Measurements from ENCODE around the gene NT5DC4.

The NT5DC4 gene

GRCh38 chr2:112725545-112726457 is 5.0 kb downstream of the NT5DC4 start:
- ATAC-seq, result peak; percentile 85
- Mint-ChIP-seq H3K36me3 (no peaks in the 10 kb centered on the region), H3K27ac (peak overlapping the region; percentile 87), H3K4me3 (peak overlapping the region; percentile 81), H3K9me3 (no peaks in the 10 kb centered on the region), H3K4me1 (peaks cover 44% of the 10 kb centered on the region), H3K27me3 (no peaks in the 10 kb centered on the region)

DNA sequence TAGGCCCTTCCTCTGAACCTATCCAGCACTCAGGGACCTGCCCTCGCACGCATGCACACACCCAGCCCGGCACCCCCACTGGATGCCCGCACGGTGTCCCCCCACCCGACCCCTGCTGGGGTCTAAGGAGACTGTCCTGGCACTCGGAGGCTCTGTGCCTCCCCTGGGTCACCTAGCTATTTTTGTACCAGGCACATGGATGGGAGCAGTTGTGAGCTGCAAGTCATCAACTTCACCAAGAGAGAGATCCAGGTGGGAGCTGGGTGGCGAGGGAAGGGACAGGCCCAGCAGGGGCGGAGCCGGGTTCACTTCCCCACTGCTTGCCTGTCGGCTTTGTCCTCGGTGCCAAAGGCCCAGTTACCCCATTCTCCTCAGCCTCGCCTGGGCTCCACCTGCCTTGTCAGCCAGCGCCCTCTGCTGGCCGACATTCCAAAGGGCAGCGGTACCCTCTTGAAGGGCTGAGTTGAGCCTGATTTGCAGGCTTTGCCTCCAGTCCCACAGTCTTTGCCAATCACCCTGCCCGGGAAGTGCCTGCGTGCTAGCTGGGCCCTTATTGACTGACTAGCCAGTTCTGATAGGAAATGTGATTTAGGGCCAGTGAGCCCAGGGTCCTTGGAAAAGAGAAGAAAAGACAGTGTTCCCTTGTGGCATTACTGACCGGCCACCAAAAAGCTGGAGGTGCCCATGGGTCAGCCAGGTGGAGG is 5.8 kb downstream of the NT5DC4 start:
- Mint-ChIP-seq H3K27ac (peak overlapping the region; percentile 87), H3K4me3 (peak overlapping the region; percentile 81)

GRCh38 chr2:112727276-112728028 is 6.6 kb downstream of the NT5DC4 start:
- H3K27ac Mint-ChIP-seq, result peak overlapping the region; percentile 87
- no peaks in the 10 kb centered on the region for H3K36me3 Mint-ChIP-seq
- H3K4me1 Mint-ChIP-seq, result peaks cover 43% of the 10 kb centered on the region
- peak overlapping the region; percentile 81 for H3K4me3 Mint-ChIP-seq
- no peaks in the 10 kb centered on the region for H3K9me3 Mint-ChIP-seq
- no peaks in the 10 kb centered on the region for H3K27me3 Mint-ChIP-seq
- ATAC-seq, result no peak

More for the DNA sequence above, 5.8 kb downstream of the NT5DC4 start:
- Mint-ChIP-seq H3K9me3 (no peaks in the 10 kb centered on the region), H3K27me3 (no peaks in the 10 kb centered on the region), H3K36me3 (no peaks in the 10 kb centered on the region), H3K4me1 (peaks cover 43% of the 10 kb centered on the region)
- ATAC-seq, result peak; percentile 92

GRCh38 chr2:112728029-112728362 is 7.2 kb downstream of the NT5DC4 start:
- peaks cover 43% of the 10 kb centered on the region for H3K4me1 Mint-ChIP-seq
- no peaks in the 10 kb centered on the region for H3K27me3 Mint-ChIP-seq
- no peak for ATAC-seq
- H3K36me3 Mint-ChIP-seq, result no peaks in the 10 kb centered on the region
- H3K27ac Mint-ChIP-seq, result peak overlapping the region; percentile 42
- no peak overlapping the region for H3K4me3 Mint-ChIP-seq
- H3K9me3 Mint-ChIP-seq, result no peaks in the 10 kb centered on the region

GRCh38 chr2:112728378-112729175 is 7.8 kb downstream of the NT5DC4 start:
- Mint-ChIP-seq H3K27ac (peak overlapping the region; percentile 42), H3K9me3 (no peaks in the 10 kb centered on the region), H3K27me3 (no peaks in the 10 kb centered on the region), H3K4me3 (no peak overlapping the region), H3K4me1 (peaks cover 43% of the 10 kb centered on the region), H3K36me3 (no peaks in the 10 kb centered on the region)
- no peak for ATAC-seq

DNA sequence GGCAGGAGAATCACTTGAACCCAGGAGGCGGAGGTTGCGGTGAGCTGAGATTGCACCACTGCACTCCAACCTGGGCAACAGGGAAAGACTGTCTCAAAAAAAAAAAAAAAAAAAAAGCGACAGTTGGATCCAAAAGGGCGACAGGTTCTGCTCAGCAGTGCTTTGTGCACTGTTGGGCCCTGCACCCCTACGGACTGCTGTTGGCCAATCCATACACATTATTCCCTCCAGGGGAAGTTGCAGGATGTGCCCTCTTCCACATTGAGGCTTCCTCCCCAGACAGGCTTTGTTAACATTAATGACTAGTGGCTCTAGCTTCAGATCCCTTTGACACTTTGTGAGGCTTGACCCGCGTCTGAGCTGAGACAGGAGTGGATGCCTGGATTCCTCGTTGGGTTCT is 9.4 kb downstream of the NT5DC4 start:
- peaks cover 31% of the 10 kb centered on the region for H3K4me1 Mint-ChIP-seq
- ATAC-seq, result no peak

GRCh38 chr2:112730791-112731190 is 10.0 kb downstream of the NT5DC4 start:
- Mint-ChIP-seq H3K27ac (no peak overlapping the region), H3K4me3 (no peak overlapping the region), H3K36me3 (peaks cover 5% of the 10 kb centered on the region), H3K9me3 (no peaks in the 10 kb centered on the region), H3K27me3 (no peaks in the 10 kb centered on the region), H3K4me1 (peaks cover 26% of the 10 kb centered on the region)
- ATAC-seq, result no peak

More for the DNA sequence above, 9.4 kb downstream of the NT5DC4 start:
- no peaks in the 10 kb centered on the region for H3K27me3 Mint-ChIP-seq
- H3K27ac Mint-ChIP-seq, result no peak overlapping the region
- H3K36me3 Mint-ChIP-seq, result no peaks in the 10 kb centered on the region
- no peaks in the 10 kb centered on the region for H3K9me3 Mint-ChIP-seq
- no peak overlapping the region for H3K4me3 Mint-ChIP-seq

- peaks cover 19% of the 10 kb centered on the region for H3K4me1 Mint-ChIP-seq
- no peaks in the 10 kb centered on the region for H3K27me3 Mint-ChIP-seq
- no peak overlapping the region for H3K27ac Mint-ChIP-seq
- H3K36me3 Mint-ChIP-seq, result peaks cover 7% of the 10 kb centered on the region
- no peak overlapping the region for H3K4me3 Mint-ChIP-seq
- H3K9me3 Mint-ChIP-seq, result no peaks in the 10 kb centered on the region
- no peak for ATAC-seq
These were observed 10.7 kb downstream of the NT5DC4 start for GRCh38 chr2:112731479-112731878.

GRCh38 chr2:112733456-112733855 is 12.6 kb downstream of the NT5DC4 start:
- no peaks in the 10 kb centered on the region for H3K27me3 Mint-ChIP-seq
- no peak overlapping the region for H3K4me3 Mint-ChIP-seq
- no peak overlapping the region for H3K27ac Mint-ChIP-seq
- no peaks in the 10 kb centered on the region for H3K9me3 Mint-ChIP-seq
- H3K4me1 Mint-ChIP-seq, result peaks cover 4% of the 10 kb centered on the region
- no peak for ATAC-seq
- peaks cover 10% of the 10 kb centered on the region for H3K36me3 Mint-ChIP-seq

DNA sequence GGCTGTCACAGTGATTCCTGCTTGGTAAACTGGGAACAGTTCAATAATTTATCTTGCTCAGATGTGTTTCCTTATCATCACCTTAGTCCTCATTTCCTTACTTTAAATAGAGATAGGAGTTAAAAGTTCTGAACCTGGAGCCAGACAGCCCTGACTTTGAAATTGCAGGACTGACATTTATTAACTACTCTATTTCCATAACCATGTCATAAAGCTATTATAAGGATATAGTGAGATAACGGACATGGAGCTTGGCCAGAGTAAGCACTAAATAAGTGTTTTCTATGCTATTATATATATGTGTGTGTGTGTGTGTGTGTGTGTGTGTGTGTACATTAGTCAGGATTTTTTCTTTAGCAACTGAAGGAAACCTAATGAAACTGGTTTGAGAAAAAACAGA is 13.1 kb downstream of the NT5DC4 start:
- H3K4me3 Mint-ChIP-seq, result no peak overlapping the region
- H3K27ac Mint-ChIP-seq, result no peak overlapping the region
- H3K36me3 Mint-ChIP-seq, result peaks cover 10% of the 10 kb centered on the region
- H3K4me1 Mint-ChIP-seq, result no peaks in the 10 kb centered on the region
- no peaks in the 10 kb centered on the region for H3K27me3 Mint-ChIP-seq
- H3K9me3 Mint-ChIP-seq, result no peaks in the 10 kb centered on the region
- ATAC-seq, result no peak

DNA sequence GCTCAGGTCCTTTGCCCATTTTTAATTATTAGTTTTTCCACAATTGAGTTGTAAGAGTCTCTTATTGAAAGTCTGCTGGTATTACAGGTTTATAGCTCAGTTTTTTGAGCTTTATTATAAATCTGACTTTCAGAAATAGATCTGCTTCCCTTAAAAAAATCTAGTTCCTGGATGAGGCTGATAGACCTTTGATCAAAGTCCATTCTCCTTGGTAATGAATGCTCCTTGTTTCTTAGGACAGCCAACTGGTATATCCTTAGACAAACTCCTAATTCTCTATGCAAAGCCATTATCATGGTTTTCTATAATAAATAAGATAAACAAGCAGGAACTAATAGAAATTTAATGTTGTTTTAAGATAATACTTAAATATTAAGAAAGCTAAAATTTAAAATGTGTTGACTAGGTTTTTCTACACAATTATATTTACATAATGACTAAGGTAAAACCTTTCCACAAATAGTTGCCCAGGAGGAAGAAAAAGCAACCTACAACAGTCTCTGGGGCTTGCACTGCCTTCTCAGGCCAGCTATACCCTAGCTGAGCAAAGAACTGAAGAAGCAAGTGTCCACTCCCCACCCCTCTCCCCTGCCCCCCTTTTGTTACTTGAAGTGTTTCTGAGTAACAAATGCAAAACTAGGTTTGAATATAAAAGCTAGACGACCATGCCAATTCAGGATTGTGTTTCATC is 16.9 kb downstream of the NT5DC4 start:
- ATAC-seq, result no peak
- H3K4me1 Mint-ChIP-seq, result no peaks in the 10 kb centered on the region
- peaks cover 24% of the 10 kb centered on the region for H3K36me3 Mint-ChIP-seq
- H3K27ac Mint-ChIP-seq, result no peak overlapping the region
- no peaks in the 10 kb centered on the region for H3K27me3 Mint-ChIP-seq
- no peak overlapping the region for H3K4me3 Mint-ChIP-seq
- no peaks in the 10 kb centered on the region for H3K9me3 Mint-ChIP-seq

DNA sequence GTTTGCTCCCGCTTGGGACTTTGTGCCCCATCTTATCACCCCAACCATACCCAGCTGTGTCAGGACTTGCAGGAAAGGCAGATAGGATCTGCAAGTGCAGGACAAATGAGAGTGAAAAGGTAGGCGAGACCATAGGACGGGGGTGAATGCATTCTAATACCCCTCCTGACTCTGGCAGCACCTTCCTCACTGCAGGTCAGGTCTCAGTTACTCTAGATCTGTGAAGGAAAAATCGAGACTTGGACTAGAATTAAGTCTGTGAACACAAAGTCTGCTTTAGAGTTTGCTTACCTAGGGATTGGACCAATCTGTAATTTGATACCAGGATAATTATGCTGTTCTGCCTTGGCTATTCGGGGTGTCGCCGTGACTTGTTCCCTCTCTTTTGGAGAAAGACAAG is 19.7 kb downstream of the NT5DC4 start:
- no peak overlapping the region for H3K4me3 Mint-ChIP-seq
- peaks cover 22% of the 10 kb centered on the region for H3K36me3 Mint-ChIP-seq

DNA sequence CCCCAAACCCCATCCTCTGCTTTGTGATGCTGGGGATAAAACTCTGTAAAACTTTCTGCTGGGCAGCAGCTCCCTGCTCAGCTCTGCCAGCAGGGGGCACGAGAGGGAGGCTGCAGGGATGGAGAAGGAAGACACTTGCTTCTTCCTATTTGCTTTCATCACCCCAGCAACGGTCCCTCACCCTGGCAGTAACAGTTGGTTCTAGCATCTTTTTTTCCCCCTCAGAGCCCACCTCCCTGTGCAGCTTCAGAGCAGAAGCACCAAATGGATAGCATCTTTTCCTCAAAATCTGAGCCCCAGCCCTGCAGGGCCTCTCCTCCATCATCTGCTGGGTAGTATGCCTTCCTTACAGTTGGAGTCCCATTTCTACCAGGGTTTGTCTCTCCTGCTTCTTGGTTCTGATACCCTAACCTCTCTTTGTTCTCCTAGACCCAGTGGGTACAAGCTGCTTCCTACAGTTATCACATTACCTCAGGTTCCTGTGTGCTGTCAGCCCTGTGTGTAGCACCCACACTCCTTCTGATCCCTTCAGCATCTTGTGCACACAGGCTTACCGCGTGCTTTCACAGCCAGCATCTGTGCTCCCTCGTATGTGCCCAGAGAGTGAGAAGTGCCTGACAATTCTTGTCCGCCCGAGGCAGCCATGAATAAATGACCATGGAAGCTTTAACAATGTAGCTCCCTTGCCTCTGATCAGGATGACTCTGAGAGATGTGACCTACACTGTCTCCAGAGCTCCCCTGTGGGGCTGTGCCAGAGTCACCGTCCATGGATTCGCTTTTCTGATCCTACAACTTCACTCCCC is 29.1 kb downstream of the NT5DC4 start:
- ATAC-seq, result peak; percentile 83
- peaks cover 15% of the 10 kb centered on the region for H3K36me3 Mint-ChIP-seq
- peaks cover 18% of the 10 kb centered on the region for H3K4me1 Mint-ChIP-seq
- H3K27me3 Mint-ChIP-seq, result no peaks in the 10 kb centered on the region
- no peak overlapping the region for H3K4me3 Mint-ChIP-seq
- peak overlapping the region; percentile 55 for H3K27ac Mint-ChIP-seq
- no peaks in the 10 kb centered on the region for H3K9me3 Mint-ChIP-seq

More for the DNA sequence above, 19.7 kb downstream of the NT5DC4 start:
- no peak for ATAC-seq
- no peaks in the 10 kb centered on the region for H3K4me1 Mint-ChIP-seq
- no peaks in the 10 kb centered on the region for H3K27me3 Mint-ChIP-seq
- H3K27ac Mint-ChIP-seq, result no peak overlapping the region
- no peaks in the 10 kb centered on the region for H3K9me3 Mint-ChIP-seq

DNA sequence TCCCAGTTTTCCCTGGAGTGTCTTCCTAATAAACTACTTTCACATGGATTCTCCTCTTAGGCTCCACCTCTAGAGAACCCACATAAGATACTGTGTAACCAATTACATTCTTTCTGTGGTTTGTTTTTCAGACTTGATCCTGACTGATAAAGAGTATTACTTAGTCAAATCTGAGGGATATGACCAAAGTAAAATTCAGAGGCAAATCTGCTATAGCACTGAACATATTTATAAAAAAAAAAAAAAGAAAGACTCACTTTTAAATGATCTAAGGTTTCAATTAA is 29.7 kb downstream of the NT5DC4 start:
- Mint-ChIP-seq H3K9me3 (no peaks in the 10 kb centered on the region), H3K27ac (peak overlapping the region; percentile 55), H3K27me3 (no peaks in the 10 kb centered on the region), H3K4me1 (peaks cover 18% of the 10 kb centered on the region), H3K36me3 (peaks cover 15% of the 10 kb centered on the region), H3K4me3 (no peak overlapping the region)
- no peak for ATAC-seq
